GM10266 (cell line): ENCODE results near the gene BGN.

ENCODE experiments used
- DNase-seq: peaks from one replicate; pipeline ENCODE4 v3.0.0; 2012; ENCODE audit errors: extremely low spot score
- CTCF ChIP-seq: IDR thresholded peaks from 2 replicates; pipeline ENCODE4 v1.5.1; 2012; ENCODE audit warnings: mild to moderate bottlenecking, low read depth; ENCODE audit not compliant: control insufficient read depth, insufficient read depth; ENCODE audit errors: missing control alignments

BGN gene

GRCh38 chrX:153494541-153495361 is at the start of gene BGN:
TSS of gene BGN (plus strand) at chrX:153494980. CDS start at chrX:153504632, 9,652 bp downstream.
- no peak for DNase-seq
- no peak for TF ChIP-seq CTCF

GRCh38 chrX:153445106-153445855 is 49.5 kb upstream of the BGN start:
- no peak for TF ChIP-seq CTCF
- no peak for DNase-seq

GRCh38 chrX:153445856-153446635 is 48.7 kb upstream of the BGN start, which contains the start of gene TREX2:
TSS of gene TREX2 (minus strand) at chrX:153446056. CDS start at chrX:153445430, 626 bp downstream.
- TF ChIP-seq CTCF = no peak
- no peak for DNase-seq

- no peak for TF ChIP-seq CTCF
- no peak for DNase-seq
Measured at GRCh38 chrX:153446636-153446936, 48.2 kb upstream of the BGN start.

GRCh38 chrX:153446950-153447580 is 47.7 kb upstream of the BGN start:
- no peak for TF ChIP-seq CTCF
- DNase-seq = no peak

- no peak for DNase-seq
- no peak for TF ChIP-seq CTCF
Measured at GRCh38 chrX:153447581-153447960, 47.2 kb upstream of the BGN start.
